Epithelial cell of proximal tubule (primary cell): ENCODE measurements around the gene COL4A1. TPM values are rescaled to one million over a fixed set of nuclear protein-coding genes. Genes with fewer than 3 reads are reported as not detected.

Experiments
- DNase-seq: peaks from one replicate; pipeline ENCODE4 v3.0.0-alpha.2; 2011; ENCODE audit warnings: low read depth
- H3K4me3 ChIP-seq: 2 replicates; pipeline ENCODE4 v1.5.1; 2011; ENCODE audit warnings: low read depth, mild to moderate bottlenecking, low read length
- total RNA-seq: library from RNA; depleted of rRNA; stranded (reverse); fragments of >200 nt; gene quantifications from 2 replicates; pipeline ENCODE4 v1.2.3, GENCODE V29; 2015
- TF ChIP-seq, protein P1 (sequence below): conservative IDR thresholded peaks from 2 replicates; pipeline ENCODE4 v1.5.1; 2012; ENCODE audit warnings: low read depth, mild to moderate bottlenecking, low read length

COL4A1 gene
- total RNA-seq, 1 donor from 2014 or later: 547 TPM

DNA sequence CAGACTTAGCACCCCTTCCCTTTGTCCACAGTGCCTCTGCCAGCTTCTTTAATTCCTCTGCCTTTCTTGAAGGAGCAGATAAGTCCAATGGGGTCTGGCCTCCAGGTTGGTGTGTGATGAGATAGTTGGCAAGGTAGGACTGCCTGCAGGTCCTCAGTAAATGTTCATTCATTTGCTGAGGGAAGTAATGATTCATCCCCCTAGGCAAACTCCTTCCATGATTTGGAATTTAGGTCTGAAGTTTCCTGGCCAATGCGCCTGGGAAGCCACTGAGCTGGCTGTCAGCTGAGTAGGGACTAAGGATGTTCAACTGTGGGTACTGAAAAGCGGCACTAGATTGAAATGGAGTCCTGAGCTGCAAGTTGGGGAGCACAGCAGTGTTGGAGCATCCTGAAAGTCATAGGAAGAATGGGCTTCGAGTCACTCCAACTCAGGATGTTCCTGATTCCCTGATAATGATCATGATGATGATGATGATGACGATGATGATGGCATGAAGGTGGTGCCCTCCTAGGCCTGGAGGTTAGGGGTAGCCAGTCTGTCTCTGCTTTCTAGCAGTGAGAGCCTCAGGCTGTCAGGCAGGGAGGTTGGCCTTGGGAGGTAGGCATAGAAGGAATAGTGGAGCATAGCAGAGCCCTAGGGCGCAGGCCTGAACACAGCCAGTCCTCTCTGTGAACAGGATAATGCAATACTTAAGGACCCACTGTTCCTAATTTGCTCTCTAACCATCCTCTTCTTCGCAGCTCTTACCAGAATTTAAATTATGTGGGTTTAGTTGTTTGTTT is 44.9 kb upstream of the COL4A1 start:
- no peak for DNase-seq
- H3K4me3 ChIP-seq: no peak overlapping the region
- TF ChIP-seq, protein P1, sequence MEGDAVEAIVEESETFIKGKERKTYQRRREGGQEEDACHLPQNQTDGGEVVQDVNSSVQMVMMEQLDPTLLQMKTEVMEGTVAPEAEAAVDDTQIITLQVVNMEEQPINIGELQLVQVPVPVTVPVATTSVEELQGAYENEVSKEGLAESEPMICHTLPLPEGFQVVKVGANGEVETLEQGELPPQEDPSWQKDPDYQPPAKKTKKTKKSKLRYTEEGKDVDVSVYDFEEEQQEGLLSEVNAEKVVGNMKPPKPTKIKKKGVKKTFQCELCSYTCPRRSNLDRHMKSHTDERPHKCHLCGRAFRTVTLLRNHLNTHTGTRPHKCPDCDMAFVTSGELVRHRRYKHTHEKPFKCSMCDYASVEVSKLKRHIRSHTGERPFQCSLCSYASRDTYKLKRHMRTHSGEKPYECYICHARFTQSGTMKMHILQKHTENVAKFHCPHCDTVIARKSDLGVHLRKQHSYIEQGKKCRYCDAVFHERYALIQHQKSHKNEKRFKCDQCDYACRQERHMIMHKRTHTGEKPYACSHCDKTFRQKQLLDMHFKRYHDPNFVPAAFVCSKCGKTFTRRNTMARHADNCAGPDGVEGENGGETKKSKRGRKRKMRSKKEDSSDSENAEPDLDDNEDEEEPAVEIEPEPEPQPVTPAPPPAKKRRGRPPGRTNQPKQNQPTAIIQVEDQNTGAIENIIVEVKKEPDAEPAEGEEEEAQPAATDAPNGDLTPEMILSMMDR: no peak

DNA sequence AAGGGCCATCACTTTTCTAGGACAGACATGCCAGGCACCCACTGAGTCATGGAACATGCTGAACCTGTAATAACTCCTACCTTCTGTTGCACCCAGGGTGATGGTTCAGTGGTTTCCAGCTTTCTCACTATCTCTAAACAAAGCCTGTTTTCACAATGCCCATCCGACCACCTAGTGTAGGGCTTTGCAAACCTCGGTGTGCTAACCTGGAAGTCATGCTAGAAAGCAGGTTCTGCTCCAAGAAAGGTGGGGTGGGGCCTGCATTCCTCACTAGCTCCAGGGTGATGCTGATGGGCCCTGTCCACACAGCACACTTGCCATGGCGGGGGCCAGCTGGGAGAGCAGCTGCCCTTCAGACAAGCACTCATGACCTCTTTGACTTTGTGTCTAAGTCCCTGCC is 43.6 kb upstream of the COL4A1 start:
- TF ChIP-seq, protein P1: no peak
- H3K4me3 ChIP-seq: no peak overlapping the region
- DNase-seq: no peak

DNA sequence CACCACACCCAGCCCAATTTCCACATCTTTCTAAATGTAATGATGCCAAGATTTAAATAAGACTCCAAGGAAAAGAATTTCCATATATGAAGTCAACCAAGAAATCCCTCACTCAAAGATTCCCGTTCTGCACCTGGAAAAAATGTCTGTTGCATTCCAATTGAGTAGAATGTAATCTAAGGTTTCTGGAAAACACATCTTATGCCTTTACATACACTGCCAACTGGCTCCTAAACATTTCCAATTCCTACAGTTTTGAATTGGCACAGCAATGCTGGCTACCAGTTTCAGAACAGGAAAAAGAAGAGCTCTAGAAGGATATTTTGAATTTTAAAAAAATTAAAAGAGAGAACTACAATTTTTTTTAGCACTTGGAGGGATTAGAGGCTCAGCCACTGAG is 43.1 kb upstream of the COL4A1 start:
- no peak overlapping the region for H3K4me3 ChIP-seq
- DNase-seq: no peak
- TF ChIP-seq, protein P1: no peak

DNA sequence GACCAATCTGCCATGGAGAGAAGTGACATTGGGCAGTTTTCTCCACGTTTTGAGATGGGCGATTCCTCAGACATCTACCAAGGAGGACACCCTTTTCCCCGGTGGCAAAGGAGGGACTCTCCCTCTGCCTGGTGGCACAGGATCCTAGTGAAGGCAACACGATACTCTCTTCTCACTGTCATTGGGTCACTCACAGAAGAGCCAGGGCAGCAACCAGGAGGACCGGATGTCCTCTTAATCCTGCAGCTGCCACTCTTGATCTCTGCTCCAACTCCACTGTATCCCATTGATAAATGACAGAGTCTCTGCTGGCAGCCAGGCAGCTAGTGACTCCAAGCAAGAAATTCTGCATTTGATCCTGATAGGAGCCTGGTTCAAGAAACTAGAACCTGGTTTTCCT is 42.3 kb upstream of the COL4A1 start:
- no peak overlapping the region for H3K4me3 ChIP-seq
- TF ChIP-seq, protein P1: no peak
- DNase-seq: no peak

DNA sequence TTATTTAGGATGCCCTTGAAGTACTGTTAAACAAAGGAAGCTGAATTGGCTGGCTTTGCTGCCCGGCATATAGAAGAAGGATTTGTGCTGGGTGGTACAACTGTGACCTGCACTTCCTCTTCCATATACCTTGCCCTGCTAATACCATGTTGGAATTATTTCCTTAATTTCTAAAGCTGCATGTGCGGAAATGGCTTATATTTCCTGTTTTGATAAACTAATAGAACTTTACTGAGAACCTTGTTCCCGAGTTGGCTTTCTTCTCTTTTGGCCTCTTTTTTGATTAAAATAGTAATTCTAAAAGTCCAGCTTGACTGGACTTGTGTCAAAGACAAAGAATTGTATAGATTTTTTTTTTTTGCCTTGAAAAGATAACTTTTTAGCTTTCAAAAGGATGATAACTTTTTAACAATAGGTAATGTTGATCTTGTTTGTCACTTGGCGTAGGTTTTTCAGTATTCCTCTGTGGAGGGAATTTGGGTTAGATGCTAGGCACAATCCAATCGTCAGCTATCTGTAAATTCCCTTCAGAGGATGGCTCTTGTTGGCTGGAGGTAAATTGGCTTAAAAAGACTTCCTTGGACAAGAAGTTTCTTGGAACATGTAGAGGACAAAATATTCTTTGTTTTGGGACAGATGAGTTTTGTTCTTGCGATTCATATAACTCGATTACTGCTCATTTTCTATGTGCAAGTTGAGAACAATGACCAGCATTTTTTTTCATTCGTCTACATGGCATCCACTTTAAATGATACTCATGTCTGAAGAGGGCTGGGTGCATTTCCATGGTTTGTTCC is 41.5 kb upstream of the COL4A1 start:
- no peak for DNase-seq
- H3K4me3 ChIP-seq: no peak overlapping the region
- TF ChIP-seq, protein P1: no peak

DNA sequence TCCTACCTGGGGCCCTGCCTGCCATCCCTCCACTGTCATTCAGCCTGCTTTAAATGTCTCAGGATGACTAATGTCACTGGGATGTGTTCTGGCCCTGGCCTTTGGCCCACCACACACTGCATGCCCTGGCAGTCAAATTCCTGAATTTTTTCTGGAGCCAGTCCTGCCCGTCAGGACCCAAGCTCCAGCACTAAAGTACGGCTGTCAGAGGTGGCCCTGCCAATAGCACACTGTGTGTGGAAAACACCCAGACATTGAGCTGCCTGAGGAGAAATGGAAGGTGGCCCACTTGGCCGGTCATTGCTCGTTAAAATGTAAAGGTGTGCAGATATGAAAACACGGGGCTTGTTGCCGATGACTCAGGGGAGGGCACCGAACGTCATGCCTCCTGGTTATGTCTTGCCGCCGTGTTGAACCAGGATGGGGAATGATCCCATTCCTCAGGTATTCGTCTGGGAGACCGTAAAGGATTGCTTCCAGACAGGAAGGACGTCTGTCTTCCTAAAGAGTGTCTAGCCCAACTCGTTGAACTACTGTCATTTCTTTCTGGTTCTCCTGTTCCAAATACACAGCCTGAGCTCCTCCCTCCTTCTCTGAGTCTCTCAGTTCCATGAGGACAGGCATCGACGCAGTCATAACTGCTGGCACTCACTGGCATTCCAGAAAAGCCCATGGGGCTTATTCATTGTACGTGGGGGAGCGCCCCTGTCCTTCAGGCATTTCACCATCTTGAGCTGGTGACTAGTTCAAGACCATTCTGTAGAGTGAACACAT is 40.8 kb upstream of the COL4A1 start:
- TF ChIP-seq, protein P1: no peak
- DNase-seq: peak; percentile 82
- H3K4me3 ChIP-seq: no peak overlapping the region
